Measurements from ENCODE around the gene SERPINB4.
A peak's percentile ranks its signal among the peaks of the same experiment; 100 is the strongest.

Gene SERPINB4

GRCh38 chr18:63603355-63603754, 40.7 kb downstream of the SERPINB4 start:
- no peaks in the 10 kb centered on the region for H3K4me1 Mint-ChIP-seq
- no peaks in the 10 kb centered on the region for H3K9me3 Mint-ChIP-seq
- H3K27me3 Mint-ChIP-seq = no peaks in the 10 kb centered on the region
- no peak for ATAC-seq
- no peak overlapping the region for H3K27ac Mint-ChIP-seq
- H3K4me3 Mint-ChIP-seq = no peak overlapping the region
- no peak for DNase-seq

GRCh38 chr18:63596964-63597363, 47.1 kb downstream of the SERPINB4 start:
- H3K4me1 Mint-ChIP-seq = no peaks in the 10 kb centered on the region
- no peaks in the 10 kb centered on the region for H3K9me3 Mint-ChIP-seq
- H3K27me3 Mint-ChIP-seq = peaks cover 11% of the 10 kb centered on the region
- no peak for ATAC-seq
- DNase-seq = no peak
- H3K27ac Mint-ChIP-seq = no peak overlapping the region
- H3K4me3 Mint-ChIP-seq = no peak overlapping the region

- Mint-ChIP-seq H3K27ac (no peak overlapping the region), H3K9me3 (no peaks in the 10 kb centered on the region), H3K27me3 (peaks cover 11% of the 10 kb centered on the region), H3K4me1 (no peaks in the 10 kb centered on the region), H3K4me3 (no peak overlapping the region)
- no peak for DNase-seq
- ATAC-seq = no peak
Measured at GRCh38 chr18:63592471-63592870, 51.6 kb downstream of the SERPINB4 start.

GRCh38 chr18:63591725-63592124, 52.3 kb downstream of the SERPINB4 start:
- H3K4me3 Mint-ChIP-seq = no peak overlapping the region
- DNase-seq (no peak), ATAC-seq (no peak)
- no peaks in the 10 kb centered on the region for H3K4me1 Mint-ChIP-seq
- no peaks in the 10 kb centered on the region for H3K9me3 Mint-ChIP-seq
- no peak overlapping the region for H3K27ac Mint-ChIP-seq
- H3K27me3 Mint-ChIP-seq = peaks cover 11% of the 10 kb centered on the region

GRCh38 chr18:63590966-63591695, 52.9 kb downstream of the SERPINB4 start:
- Mint-ChIP-seq H3K27ac (no peak overlapping the region), H3K27me3 (peaks cover 11% of the 10 kb centered on the region), H3K4me1 (no peaks in the 10 kb centered on the region), H3K9me3 (no peaks in the 10 kb centered on the region), H3K4me3 (no peak overlapping the region)
- ATAC-seq (no peak), DNase-seq (no peak)

GRCh38 chr18:63590373-63590772, 53.7 kb downstream of the SERPINB4 start:
- no peak overlapping the region for H3K4me3 Mint-ChIP-seq
- DNase-seq = no peak
- no peaks in the 10 kb centered on the region for H3K9me3 Mint-ChIP-seq
- H3K4me1 Mint-ChIP-seq = no peaks in the 10 kb centered on the region
- ATAC-seq = peak; percentile 28
- no peak overlapping the region for H3K27ac Mint-ChIP-seq
- peaks cover 11% of the 10 kb centered on the region for H3K27me3 Mint-ChIP-seq

- Mint-ChIP-seq H3K4me3 (no peak overlapping the region), H3K27ac (no peak overlapping the region), H3K27me3 (peaks cover 19% of the 10 kb centered on the region), H3K4me1 (no peaks in the 10 kb centered on the region), H3K9me3 (no peaks in the 10 kb centered on the region)
- ATAC-seq (no peak), DNase-seq (no peak)
Measured at GRCh38 chr18:63588909-63589308, 55.1 kb downstream of the SERPINB4 start.
